OCI-LY3 (cell line): ENCODE data around the gene SNAPC2.

Source experiments
- CTCF ChIP-seq: fragments of 200-600, 300-600 bp; sonication (generic); IDR thresholded peaks from 2 replicates; pipeline ENCODE4 v1.5.1; 2014; ENCODE audit warnings: antibody characterized with exemption, low read length, low read depth
- EZH2phosphoT487 ChIP-seq: fragments of 200-600 bp; shearing (Covaris generic); IDR thresholded peaks from 2 replicates; pipeline ENCODE4 v1.6.1; 2018; ENCODE audit warnings: antibody characterized with exemption, mixed run types, low read depth

- TF ChIP-seq CTCF (no peak), EZH2phosphoT487 (no peak)
These were observed 42.6 kb downstream of the SNAPC2 start for GRCh38 chr19:7962644-7963268.
